HL-60 (cell line): ENCODE results near the gene SYNC.

ENCODE experiments used
- CTCF ChIP-seq: IDR thresholded peaks from one replicate; pipeline ENCODE4 v1.5.1; 2011; ENCODE audit warnings: low read length, control low read depth, inconsistent platforms; ENCODE audit not compliant: insufficient read depth
- GABPA ChIP-seq: IDR thresholded peaks from 2 replicates; pipeline ENCODE4 v1.6.1; 2012; ENCODE audit warnings: low read depth
- POLR2AphosphoS5 ChIP-seq: IDR thresholded peaks from 2 replicates; pipeline ENCODE4 v1.6.1; 2012; ENCODE audit warnings: low read depth
- REST ChIP-seq: IDR thresholded peaks from 2 replicates; pipeline ENCODE4 v1.6.1; 2012; ENCODE audit warnings: low read depth; ENCODE audit not compliant: insufficient replicate concordance
- SPI1 ChIP-seq: IDR thresholded peaks from 2 replicates; pipeline ENCODE4 v1.6.1; 2012; ENCODE audit warnings: low read depth, mild to moderate bottlenecking, borderline replicate concordance

GRCh38 chr1:32741059-32741412 is 38.5 kb upstream of the SYNC start:
- no peak for TF ChIP-seq CTCF
- TF ChIP-seq POLR2AphosphoS5: no peak
- TF ChIP-seq GABPA: no peak
- no peak for TF ChIP-seq REST
- no peak for TF ChIP-seq SPI1
